HEK293 (cell line): ENCODE results near the gene GJA5.

ENCODE experiments used
- CTCF ChIA-PET: fragments of 350-600 bp; formaldehyde crosslinking; extraction: SDS; loops from one replicate; lab custom pipeline; 2021; ENCODE audit warnings: antibody characterized with exemption; lab: Yijun Ruan, JAX
- POLR2A ChIA-PET: fragments of 300-600 bp; formaldehyde crosslinking; extraction: SDS; loops from one replicate; lab custom pipeline; 2020; ENCODE audit warnings: antibody characterized with exemption, inconsistent platforms; lab: Yijun Ruan, JAX
- H3K27ac ChIP-seq: fragments of 200-500 bp; sonication (Bioruptor generic); 2 replicates; pipeline ENCODE4 v1.5.1; 2014; ENCODE audit warnings: low read depth, low read length, control low read depth, inconsistent platforms; ENCODE audit errors: extremely low read depth
- H3K36me3 ChIP-seq, 2 experiments: fragments of 200-500 bp in 1 of 2; sonication (Bioruptor generic) in 1 of 2; 1 replicate in 1 of 2; 2 replicates in 1 of 2; pipeline ENCODE4 v1.5.1; 2014 to 2017; ENCODE audit warnings: inconsistent platforms in 2 of 2, low read length in 2 of 2; ENCODE audit not compliant: control insufficient read depth in 2 of 2, insufficient read depth in 1 of 2
- H3K4me1 ChIP-seq: fragments of 200-500 bp; sonication (Bioruptor generic); 2 replicates; pipeline ENCODE4 v1.5.1; 2014; ENCODE audit warnings: mild to moderate bottlenecking, low read length, inconsistent platforms; ENCODE audit not compliant: control insufficient read depth, insufficient read depth
- H3K4me3 ChIP-seq: 2 replicates; pipeline ENCODE4 v1.5.1; 2011; ENCODE audit warnings: low read depth, mild to moderate bottlenecking, control low read depth, low read length, moderate library complexity
- H3K9me3 ChIP-seq: fragments of 200-500 bp; sonication (Bioruptor generic); 2 replicates; pipeline ENCODE4 v1.5.1; 2014; ENCODE audit warnings: low read depth, low read length, inconsistent platforms; ENCODE audit not compliant: control insufficient read depth, insufficient read depth
- PRDM1 ChIP-seq: fragments of 450-650 bp; formaldehyde crosslinking; IDR thresholded peaks from 2 replicates; pipeline ENCODE4; 2016; ENCODE audit warnings: missing biosample characterization, missing genetic modification characterization
- SP2 ChIP-seq: fragments of 450-650 bp; formaldehyde crosslinking; IDR thresholded peaks from 2 replicates; pipeline ENCODE4 v1.5.1; 2016; ENCODE audit warnings: missing biosample characterization, missing genetic modification characterization
- ZBTB1 ChIP-seq: fragments of 450-650 bp; formaldehyde crosslinking; IDR thresholded peaks from 2 replicates; pipeline ENCODE4 v1.5.1; 2016; ENCODE audit warnings: missing biosample characterization, missing genetic modification characterization
- ZNF157 ChIP-seq: fragments of 450-650 bp; formaldehyde crosslinking; IDR thresholded peaks from 2 replicates; pipeline ENCODE4 v1.5.1; 2016; ENCODE audit warnings: missing biosample characterization, missing genetic modification characterization
- ZNF211 ChIP-seq: fragments of 450-650 bp; formaldehyde crosslinking; IDR thresholded peaks from 2 replicates; pipeline ENCODE4 v1.5.1; 2016; ENCODE audit warnings: low read depth, missing biosample characterization, missing genetic modification characterization
- ZNF24 ChIP-seq: fragments of 450-650 bp; formaldehyde crosslinking; IDR thresholded peaks from 2 replicates; pipeline ENCODE4 v1.5.1; 2016; ENCODE audit warnings: missing biosample characterization, missing genetic modification characterization
- ZNF350 ChIP-seq: fragments of 450-650 bp; formaldehyde crosslinking; IDR thresholded peaks from 2 replicates; pipeline ENCODE4 v1.5.0; 2017; ENCODE audit warnings: missing biosample characterization, mild to moderate bottlenecking, missing genetic modification characterization
- ZNF423 ChIP-seq: fragments of 450-650 bp; formaldehyde crosslinking; IDR thresholded peaks from 2 replicates; pipeline ENCODE4 v1.5.1; 2016; ENCODE audit warnings: missing biosample characterization, missing genetic modification characterization
- ZNF518A ChIP-seq: fragments of 450-650 bp; formaldehyde crosslinking; conservative IDR thresholded peaks from 2 replicates; pipeline ENCODE4 v1.5.1; 2016; ENCODE audit warnings: low read depth, missing biosample characterization, missing genetic modification characterization
- ZNF600 ChIP-seq: fragments of 450-650 bp; formaldehyde crosslinking; IDR thresholded peaks from 2 replicates; pipeline ENCODE4 v1.5.1; 2016; ENCODE audit warnings: missing biosample characterization, missing genetic modification characterization
- ZNF626 ChIP-seq: fragments of 450-650 bp; sonication (Bioruptor Pico); formaldehyde crosslinking; IDR thresholded peaks from 2 replicates; pipeline ENCODE4 v1.5.1; 2018; ENCODE audit warnings: missing biosample characterization, missing genetic modification characterization, inconsistent platforms
- TF ChIP-seq, protein P1 (sequence below): fragments of 450-650 bp; formaldehyde crosslinking; IDR thresholded peaks from 2 replicates; pipeline ENCODE4 v1.5.1; 2016; ENCODE audit warnings: missing biosample characterization, missing genetic modification characterization, borderline replicate concordance

The GJA5 gene

DNA sequence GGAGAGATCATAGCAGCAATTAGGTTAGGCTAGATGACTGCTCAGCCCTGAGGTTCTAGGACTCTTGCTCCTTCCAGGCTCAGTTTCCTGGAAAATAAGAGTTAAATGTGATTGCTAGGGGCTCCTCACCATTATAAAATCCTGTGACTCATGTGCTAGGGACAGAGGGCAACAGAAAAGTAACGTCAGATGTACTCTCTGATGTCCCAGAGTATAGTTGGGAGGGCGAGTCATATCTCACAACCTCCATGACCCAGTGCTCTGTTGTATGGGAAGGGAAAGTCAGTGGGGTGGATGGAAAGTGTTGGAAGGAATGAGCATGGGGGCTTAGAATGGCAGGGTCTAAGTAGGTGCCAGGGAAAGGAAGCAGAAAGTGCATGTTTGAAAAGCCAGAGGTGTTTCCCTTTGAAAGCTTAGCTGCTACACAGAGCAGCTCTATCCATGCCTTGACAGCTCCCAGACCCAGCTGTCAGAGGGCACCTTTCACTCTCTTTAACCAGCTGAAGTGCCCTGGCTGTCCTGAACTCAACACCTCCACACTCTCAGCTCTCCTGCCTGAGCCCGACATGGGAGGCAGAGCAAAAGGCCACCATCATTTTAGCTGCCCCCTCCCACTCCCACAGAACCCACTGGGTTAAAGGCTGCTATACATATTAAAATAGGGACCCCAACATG, 11.6 kb downstream of the GJA5 start:
- no peak overlapping the region for H3K4me3 ChIP-seq
- no peaks in the 10 kb centered on the region for H3K4me1 ChIP-seq
- CTCF ChIA-PET, result interaction anchor here (0.8 to 1.0 kb wide), 2 partner anchors 30 to 56 kb away, joined by 3 to 5 read pairs; no protein-coding TSS in a partner anchor
- H3K36me3 ChIP-seq, result no peaks in the 10 kb centered on the region
- no peaks in the 10 kb centered on the region for H3K9me3 ChIP-seq
- H3K27ac ChIP-seq, result no peak overlapping the region
- TF ChIP-seq ZNF24 (no peak), ZBTB1 (no peak), SP2 (no peak), ZNF600 (no peak)
- POLR2A ChIA-PET, result no interaction called here

- no peak overlapping the region for H3K4me3 ChIP-seq
- no peaks in the 10 kb centered on the region for H3K9me3 ChIP-seq
- H3K4me1 ChIP-seq, result no peaks in the 10 kb centered on the region
- POLR2A ChIA-PET, result no interaction called here
- no peak overlapping the region for H3K27ac ChIP-seq
- H3K36me3 ChIP-seq, result no peaks in the 10 kb centered on the region
- TF ChIP-seq PRDM1 (tag by site-specific recombination) (no peak), ZNF157 (tag by site-specific recombination) (no peak), ZNF626 (tag by site-specific recombination) (no peak), ZNF423 (tag by site-specific recombination) (no peak), ZNF350 (tag by site-specific recombination) (no peak), ZNF518A (tag by site-specific recombination) (no peak), ZNF211 (tag by site-specific recombination) (no peak)
- TF ChIP-seq, protein P1, sequence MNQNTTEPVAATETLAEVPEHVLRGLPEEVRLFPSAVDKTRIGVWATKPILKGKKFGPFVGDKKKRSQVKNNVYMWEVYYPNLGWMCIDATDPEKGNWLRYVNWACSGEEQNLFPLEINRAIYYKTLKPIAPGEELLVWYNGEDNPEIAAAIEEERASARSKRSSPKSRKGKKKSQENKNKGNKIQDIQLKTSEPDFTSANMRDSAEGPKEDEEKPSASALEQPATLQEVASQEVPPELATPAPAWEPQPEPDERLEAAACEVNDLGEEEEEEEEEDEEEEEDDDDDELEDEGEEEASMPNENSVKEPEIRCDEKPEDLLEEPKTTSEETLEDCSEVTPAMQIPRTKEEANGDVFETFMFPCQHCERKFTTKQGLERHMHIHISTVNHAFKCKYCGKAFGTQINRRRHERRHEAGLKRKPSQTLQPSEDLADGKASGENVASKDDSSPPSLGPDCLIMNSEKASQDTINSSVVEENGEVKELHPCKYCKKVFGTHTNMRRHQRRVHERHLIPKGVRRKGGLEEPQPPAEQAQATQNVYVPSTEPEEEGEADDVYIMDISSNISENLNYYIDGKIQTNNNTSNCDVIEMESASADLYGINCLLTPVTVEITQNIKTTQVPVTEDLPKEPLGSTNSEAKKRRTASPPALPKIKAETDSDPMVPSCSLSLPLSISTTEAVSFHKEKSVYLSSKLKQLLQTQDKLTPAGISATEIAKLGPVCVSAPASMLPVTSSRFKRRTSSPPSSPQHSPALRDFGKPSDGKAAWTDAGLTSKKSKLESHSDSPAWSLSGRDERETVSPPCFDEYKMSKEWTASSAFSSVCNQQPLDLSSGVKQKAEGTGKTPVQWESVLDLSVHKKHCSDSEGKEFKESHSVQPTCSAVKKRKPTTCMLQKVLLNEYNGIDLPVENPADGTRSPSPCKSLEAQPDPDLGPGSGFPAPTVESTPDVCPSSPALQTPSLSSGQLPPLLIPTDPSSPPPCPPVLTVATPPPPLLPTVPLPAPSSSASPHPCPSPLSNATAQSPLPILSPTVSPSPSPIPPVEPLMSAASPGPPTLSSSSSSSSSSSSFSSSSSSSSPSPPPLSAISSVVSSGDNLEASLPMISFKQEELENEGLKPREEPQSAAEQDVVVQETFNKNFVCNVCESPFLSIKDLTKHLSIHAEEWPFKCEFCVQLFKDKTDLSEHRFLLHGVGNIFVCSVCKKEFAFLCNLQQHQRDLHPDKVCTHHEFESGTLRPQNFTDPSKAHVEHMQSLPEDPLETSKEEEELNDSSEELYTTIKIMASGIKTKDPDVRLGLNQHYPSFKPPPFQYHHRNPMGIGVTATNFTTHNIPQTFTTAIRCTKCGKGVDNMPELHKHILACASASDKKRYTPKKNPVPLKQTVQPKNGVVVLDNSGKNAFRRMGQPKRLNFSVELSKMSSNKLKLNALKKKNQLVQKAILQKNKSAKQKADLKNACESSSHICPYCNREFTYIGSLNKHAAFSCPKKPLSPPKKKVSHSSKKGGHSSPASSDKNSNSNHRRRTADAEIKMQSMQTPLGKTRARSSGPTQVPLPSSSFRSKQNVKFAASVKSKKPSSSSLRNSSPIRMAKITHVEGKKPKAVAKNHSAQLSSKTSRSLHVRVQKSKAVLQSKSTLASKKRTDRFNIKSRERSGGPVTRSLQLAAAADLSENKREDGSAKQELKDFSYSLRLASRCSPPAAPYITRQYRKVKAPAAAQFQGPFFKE, result no peak
- TF ChIP-seq, all 188 proteins: peak for 0
- CTCF ChIA-PET, result interaction anchor here (0.8 to 1.0 kb wide), 2 partner anchors 31 to 57 kb away, joined by 3 to 5 read pairs; no protein-coding TSS in a partner anchor
These were observed 12.4 kb downstream of the GJA5 start for GRCh38 chr1:147747966-147748365.
